ELR (cell line): ENCODE data around the gene KCNG2.
A peak's percentile ranks its signal among the peaks of the same experiment; 100 is the strongest.

Experiments used
- DNase-seq: peaks from one replicate; pipeline ENCODE4 v3.0.0-alpha.2; 2015; ENCODE audit warnings: low read depth

KCNG2 gene

GRCh38 chr18:79784965-79785770, 12.6 kb upstream of the KCNG2 start:
- DNase-seq: no peak

- DNase-seq: no peak
Observed at GRCh38 chr18:79785831-79786230, 11.9 kb upstream of the KCNG2 start.

- DNase-seq: no peak
Observed at GRCh38 chr18:79786304-79786703, 11.4 kb upstream of the KCNG2 start.

- peak; percentile 43 for DNase-seq
Observed at GRCh38 chr18:79786786-79787526, 10.8 kb upstream of the KCNG2 start.

- no peak for DNase-seq
Observed at GRCh38 chr18:79787527-79787864, 10.2 kb upstream of the KCNG2 start.

GRCh38 chr18:79787865-79788733, 9.6 kb upstream of the KCNG2 start:
- DNase-seq: no peak

GRCh38 chr18:79788734-79789085, 9.0 kb upstream of the KCNG2 start:
- DNase-seq: no peak

GRCh38 chr18:79789091-79789891, 8.4 kb upstream of the KCNG2 start:
- DNase-seq: no peak

GRCh38 chr18:79789901-79790890, 7.5 kb upstream of the KCNG2 start:
- DNase-seq: no peak

GRCh38 chr18:79790996-79791972, 6.5 kb upstream of the KCNG2 start:
- peak; percentile 91 for DNase-seq

- no peak for DNase-seq
Observed at GRCh38 chr18:79792096-79792987, 5.4 kb upstream of the KCNG2 start.

- DNase-seq: no peak
Observed at GRCh38 chr18:79792988-79793355, 4.8 kb upstream of the KCNG2 start.

- DNase-seq: no peak
Observed at GRCh38 chr18:79794846-79795245, 2.9 kb upstream of the KCNG2 start.

- DNase-seq: no peak
Observed at GRCh38 chr18:79795446-79795845, 2.3 kb upstream of the KCNG2 start.

GRCh38 chr18:79796016-79796415, 1.7 kb upstream of the KCNG2 start:
- no peak for DNase-seq

- DNase-seq: no peak
Observed at GRCh38 chr18:79796531-79797405, 970 bp upstream of the KCNG2 start.

GRCh38 chr18:79798346-79798998, 734 bp downstream of the KCNG2 start:
- no peak for DNase-seq
